Liver (tissue), 9 donors: ENCODE measurements around the gene USHBP1. TPM values are rescaled to one million over a fixed set of nuclear protein-coding genes. Genes with fewer than 3 reads are reported as not detected.

Experiments used
- DNase-seq: peaks from one replicate; pipeline ENCODE4 v3.0.0-alpha.2; 2017; ENCODE audit warnings: low spot score
- H3K27ac ChIP-seq, 2 donors: one replicate each; pipeline ENCODE4 v1.7.0; 2013; ENCODE audit warnings: inconsistent platforms in 2 of 2, low read length in 2 of 2, control low read depth in 1 of 2, low read depth in 1 of 2, mild to moderate bottlenecking in 1 of 2
- H3K27me3 ChIP-seq, 4 donors: one replicate each; pipeline versions ENCODE4 v1.6.1 to v1.7.0; 2013; ENCODE audit warnings: low read length in 3 of 4, inconsistent platforms in 1 of 4, mild to moderate bottlenecking in 1 of 4, moderate library complexity in 1 of 4; ENCODE audit not compliant: control insufficient read depth in 4 of 4, insufficient read depth in 4 of 4
- H3K36me3 ChIP-seq, 4 donors: one replicate each; pipeline versions ENCODE4 v1.6.1 to v1.7.0; 2013; ENCODE audit warnings: low read length in 3 of 4, mild to moderate bottlenecking in 3 of 4, low read depth in 1 of 4, moderate library complexity in 1 of 4; ENCODE audit not compliant: control insufficient read depth in 4 of 4, insufficient read depth in 3 of 4
- H3K4me1 ChIP-seq, 4 donors: one replicate each; pipeline versions ENCODE4 v1.6.1 to v1.7.0; 2013; ENCODE audit warnings: low read length in 3 of 4, mild to moderate bottlenecking in 3 of 4, moderate library complexity in 1 of 4; ENCODE audit not compliant: control insufficient read depth in 4 of 4, insufficient read depth in 4 of 4
- H3K4me3 ChIP-seq, 3 donors: one replicate each; pipeline versions ENCODE4 v1.6.1 to v1.7.0; 2013; ENCODE audit warnings: low read length in 3 of 3, control low read depth in 1 of 3, low read depth in 1 of 3, mild to moderate bottlenecking in 1 of 3
- H3K9ac ChIP-seq, 2 donors: one replicate each; pipeline ENCODE4 v1.7.0; 2013; ENCODE audit warnings: low read length in 2 of 2, mild to moderate bottlenecking in 2 of 2, moderate library complexity in 2 of 2, control low read depth in 1 of 2, low read depth in 1 of 2
- H3K9me3 ChIP-seq, 4 donors: one replicate each; pipeline versions ENCODE4 v1.6.1 to v1.7.0; 2013; ENCODE audit warnings: low read length in 3 of 4; ENCODE audit not compliant: control insufficient read depth in 4 of 4
- EGR1 ChIP-seq, 2 donors: IDR thresholded peaks; 2 replicates each; pipeline ENCODE4 v1.6.1; 2016 to 2018; ENCODE audit warnings: antibody characterized with exemption in 2 of 2, low read depth in 2 of 2
- FOXA1 ChIP-seq: IDR thresholded peaks from 2 replicates; pipeline ENCODE4 v1.6.1; 2016; ENCODE audit warnings: antibody characterized with exemption
- FOXA2 ChIP-seq: IDR thresholded peaks from 2 replicates; pipeline ENCODE4 v1.6.1; 2016; ENCODE audit warnings: antibody characterized with exemption
- GABPA ChIP-seq, 2 donors: IDR thresholded peaks in 1 of 2; conservative IDR thresholded peaks in 1 of 2; 2 replicates each; pipeline ENCODE4 v1.6.1; 2016; ENCODE audit warnings: antibody characterized with exemption in 2 of 2, mild to moderate bottlenecking in 1 of 2, moderate library complexity in 1 of 2
- HNF4A ChIP-seq, 2 donors: conservative IDR thresholded peaks; 2 replicates each; pipeline ENCODE4 v1.6.1; 2016; ENCODE audit warnings: antibody characterized with exemption in 2 of 2, mild to moderate bottlenecking in 2 of 2
- HNF4G ChIP-seq: IDR thresholded peaks from 2 replicates; pipeline ENCODE4 v1.6.1; 2016; ENCODE audit warnings: antibody characterized with exemption
- JUND ChIP-seq, 2 donors: IDR thresholded peaks; 2 replicates each; pipeline ENCODE4 v1.6.1; 2016; ENCODE audit warnings: antibody characterized with exemption in 2 of 2
- NR2F2 ChIP-seq: IDR thresholded peaks from 2 replicates; pipeline ENCODE4 v1.6.1; 2016; ENCODE audit warnings: antibody characterized with exemption
- RAD21 ChIP-seq, 2 donors: IDR thresholded peaks; 2 replicates each; pipeline ENCODE4 v1.6.1; 2016; ENCODE audit warnings: antibody characterized with exemption in 2 of 2, mild to moderate bottlenecking in 2 of 2
- RXRA ChIP-seq, 2 donors: IDR thresholded peaks; 2 replicates each; pipeline ENCODE4 v1.6.1; 2017 to 2018; ENCODE audit warnings: antibody characterized with exemption in 2 of 2, mild to moderate bottlenecking in 1 of 2
- SP1 ChIP-seq: IDR thresholded peaks from 2 replicates; pipeline ENCODE4 v1.6.1; 2018; ENCODE audit warnings: antibody characterized with exemption, mild to moderate bottlenecking
- TAF1 ChIP-seq: conservative IDR thresholded peaks from 2 replicates; pipeline ENCODE4 v1.6.1; 2016; ENCODE audit warnings: antibody characterized with exemption, mild to moderate bottlenecking
- YY1 ChIP-seq: IDR thresholded peaks from 2 replicates; pipeline ENCODE4 v1.6.1; 2016; ENCODE audit warnings: antibody characterized with exemption, mild to moderate bottlenecking
- WGBS: extraction: QIAGEN DNeasy Blood & Tissue Kit; methylation state at CpG from one replicate; pipeline ENCODE4 v1.1.7; 2013; 5-methylcytosine and 5-hydroxymethylcytosine counted together
- polyA plus RNA-seq, 2 donors: library from polyadenylated mRNA; stranded (reverse) in 1 of 2; unstranded in 1 of 2; fragments of 200-250 nt in 1 of 2; fragments of >200 nt in 1 of 2; fragmentation: Nextera tagmentation in 1 of 2; extraction: Ambion mirVana in 1 of 2; gene quantifications; one replicate each; pipeline versions ENCODE4 v1.2.1 to v1.2.3, GENCODE V29; 2013 to 2015
- total RNA-seq, 2 donors: library from RNA; depleted of rRNA; stranded (reverse); fragments of >200 nt; gene quantifications; one replicate each; pipeline ENCODE4 v1.2.3, GENCODE V29; 2014
- TF ChIP-seq, protein P1 (sequence below): IDR thresholded peaks from 2 replicates; pipeline ENCODE4 v1.6.1; 2016; ENCODE audit warnings: antibody characterized with exemption, mild to moderate bottlenecking
- TF ChIP-seq, protein P2 (sequence below): IDR thresholded peaks from 2 replicates; pipeline ENCODE4 v1.6.1; 2016; ENCODE audit warnings: antibody characterized with exemption
- TF ChIP-seq, protein P3 (sequence below): IDR thresholded peaks from 2 replicates; pipeline ENCODE4 v1.6.1; 2016; ENCODE audit warnings: antibody characterized with exemption
- TF ChIP-seq, protein P4 (sequence below): IDR thresholded peaks from 2 replicates; pipeline ENCODE4 v1.6.1; 2016; ENCODE audit warnings: antibody characterized with exemption
- TF ChIP-seq, protein P5 (sequence below): fragments of 150-350 bp; IDR thresholded peaks from 2 replicates; pipeline ENCODE4 v1.5.1; 2017; ENCODE audit warnings: improper control_type of control experiment, low read depth, low read length; ENCODE audit not compliant: missing input control
- donor health status: healthy.
- donor health status: healthy.
- donor health status: healthy.
- donor health status: healthy.
- donor health status: healthy.

USHBP1 gene
- total and polyA plus RNA-seq, 4 donors = 1.2 to 2.6 (median 1.9) TPM

DNA sequence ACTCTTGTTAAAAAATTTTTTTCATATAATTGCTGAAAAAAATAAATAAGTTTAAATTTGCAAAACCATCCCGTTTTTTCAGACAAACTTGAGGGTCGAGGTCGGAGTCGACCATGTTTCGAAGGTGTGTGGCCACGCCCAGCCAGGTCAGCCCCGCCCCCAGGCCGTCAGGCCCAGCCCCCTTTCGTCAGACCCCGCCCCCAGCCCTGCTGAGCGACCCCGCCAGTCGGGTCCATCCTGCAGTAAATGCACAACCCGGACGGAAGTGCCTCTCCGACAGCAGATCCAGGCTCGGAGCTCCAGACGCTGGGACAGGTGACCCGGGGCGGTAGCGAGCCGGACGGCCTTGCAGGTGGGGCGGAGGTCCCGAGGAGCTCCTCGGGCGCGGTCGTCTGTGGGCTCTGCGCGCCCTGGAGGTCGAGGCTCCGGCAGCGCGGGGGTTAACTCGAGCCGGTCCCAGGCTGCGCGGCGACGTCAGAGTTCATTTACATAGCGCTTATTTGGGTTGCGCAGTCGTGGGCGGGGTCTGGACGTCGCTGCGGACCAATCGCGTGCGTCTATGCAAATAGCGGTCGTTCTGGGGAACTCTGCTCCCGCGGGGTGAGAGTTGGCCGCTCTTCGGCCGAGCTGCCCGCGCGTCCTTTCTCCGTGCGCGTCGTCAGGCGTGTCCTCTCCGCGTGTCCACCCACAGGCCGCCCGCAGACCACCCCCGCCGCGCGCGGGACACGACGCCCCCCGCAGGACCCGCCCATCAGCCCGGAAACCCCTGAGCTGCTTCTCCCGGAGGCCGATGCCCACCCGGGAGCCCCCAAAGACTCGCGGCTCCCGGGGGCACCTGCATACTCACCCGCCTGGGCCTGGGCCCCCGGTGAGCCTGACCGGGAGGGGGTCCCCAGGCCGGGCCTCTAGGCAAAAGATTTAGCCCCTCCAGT lies 38.3 kb downstream of the USHBP1 start, which contains the start of gene OCEL1:
Gene OCEL1, plus strand, starts transcription at position 225 of the 932 bp plus-strand sequence. Its CDS starts 22 bp downstream, at position 247.
- DNase-seq = peak; percentile 98
- Histone ChIP-seq H3K27me3 (no peaks in the 10 kb centered on the region), H3K9ac (peak within 1 kb of the TSS; percentile 72 to 74), H3K4me1 (peaks cover 3 to 17% (median 10%) of the 10 kb centered on the region in 4 donors), H3K9me3 (no peaks in the 10 kb centered on the region), H3K36me3 (peaks cover 0 to 9% (median 4%) of the 10 kb centered on the region in 4 donors), H3K4me3 (peak within 1 kb of the TSS; percentile 64 to 86 (median 71)), H3K27ac (peak within 1 kb of the TSS; percentile 91 to 98)
- under 1% methylated on average over 90 of the region's 90 CpGs for WGBS
- TF ChIP-seq SP1 (peak; percentile 93), RXRA (IDR thresholded peaks at IDR 0.05) (peak; percentile 59 to 60), FOXA2 (peak; percentile 66), GABPA (IDR thresholded peaks at IDR 0.05 in 1 of 2, conservative IDR thresholded peaks at IDR 0.05 in 1 of 2) (peak in 1 of 2 donors; percentile 62), YY1 (peak; percentile 48), HNF4G (peak; percentile 23), FOXA1 (peak; percentile 38), JUND (IDR thresholded peaks at IDR 0.05) (no peak), RAD21 (IDR thresholded peaks at IDR 0.05) (peak in 1 of 2 donors; percentile 51), EGR1 (IDR thresholded peaks at IDR 0.05; ENCODE audit: low read depth in 2 of 2) (peak in 1 of 2 donors; percentile 59), TAF1 (peak; percentile 77), NR2F2 (peak; percentile 41), HNF4A (conservative IDR thresholded peaks at IDR 0.05) (peak; percentile 45 to 64)
- TF ChIP-seq, protein P1, sequence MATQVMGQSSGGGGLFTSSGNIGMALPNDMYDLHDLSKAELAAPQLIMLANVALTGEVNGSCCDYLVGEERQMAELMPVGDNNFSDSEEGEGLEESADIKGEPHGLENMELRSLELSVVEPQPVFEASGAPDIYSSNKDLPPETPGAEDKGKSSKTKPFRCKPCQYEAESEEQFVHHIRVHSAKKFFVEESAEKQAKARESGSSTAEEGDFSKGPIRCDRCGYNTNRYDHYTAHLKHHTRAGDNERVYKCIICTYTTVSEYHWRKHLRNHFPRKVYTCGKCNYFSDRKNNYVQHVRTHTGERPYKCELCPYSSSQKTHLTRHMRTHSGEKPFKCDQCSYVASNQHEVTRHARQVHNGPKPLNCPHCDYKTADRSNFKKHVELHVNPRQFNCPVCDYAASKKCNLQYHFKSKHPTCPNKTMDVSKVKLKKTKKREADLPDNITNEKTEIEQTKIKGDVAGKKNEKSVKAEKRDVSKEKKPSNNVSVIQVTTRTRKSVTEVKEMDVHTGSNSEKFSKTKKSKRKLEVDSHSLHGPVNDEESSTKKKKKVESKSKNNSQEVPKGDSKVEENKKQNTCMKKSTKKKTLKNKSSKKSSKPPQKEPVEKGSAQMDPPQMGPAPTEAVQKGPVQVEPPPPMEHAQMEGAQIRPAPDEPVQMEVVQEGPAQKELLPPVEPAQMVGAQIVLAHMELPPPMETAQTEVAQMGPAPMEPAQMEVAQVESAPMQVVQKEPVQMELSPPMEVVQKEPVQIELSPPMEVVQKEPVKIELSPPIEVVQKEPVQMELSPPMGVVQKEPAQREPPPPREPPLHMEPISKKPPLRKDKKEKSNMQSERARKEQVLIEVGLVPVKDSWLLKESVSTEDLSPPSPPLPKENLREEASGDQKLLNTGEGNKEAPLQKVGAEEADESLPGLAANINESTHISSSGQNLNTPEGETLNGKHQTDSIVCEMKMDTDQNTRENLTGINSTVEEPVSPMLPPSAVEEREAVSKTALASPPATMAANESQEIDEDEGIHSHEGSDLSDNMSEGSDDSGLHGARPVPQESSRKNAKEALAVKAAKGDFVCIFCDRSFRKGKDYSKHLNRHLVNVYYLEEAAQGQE = peak; percentile 65
- TF ChIP-seq, protein P2, sequence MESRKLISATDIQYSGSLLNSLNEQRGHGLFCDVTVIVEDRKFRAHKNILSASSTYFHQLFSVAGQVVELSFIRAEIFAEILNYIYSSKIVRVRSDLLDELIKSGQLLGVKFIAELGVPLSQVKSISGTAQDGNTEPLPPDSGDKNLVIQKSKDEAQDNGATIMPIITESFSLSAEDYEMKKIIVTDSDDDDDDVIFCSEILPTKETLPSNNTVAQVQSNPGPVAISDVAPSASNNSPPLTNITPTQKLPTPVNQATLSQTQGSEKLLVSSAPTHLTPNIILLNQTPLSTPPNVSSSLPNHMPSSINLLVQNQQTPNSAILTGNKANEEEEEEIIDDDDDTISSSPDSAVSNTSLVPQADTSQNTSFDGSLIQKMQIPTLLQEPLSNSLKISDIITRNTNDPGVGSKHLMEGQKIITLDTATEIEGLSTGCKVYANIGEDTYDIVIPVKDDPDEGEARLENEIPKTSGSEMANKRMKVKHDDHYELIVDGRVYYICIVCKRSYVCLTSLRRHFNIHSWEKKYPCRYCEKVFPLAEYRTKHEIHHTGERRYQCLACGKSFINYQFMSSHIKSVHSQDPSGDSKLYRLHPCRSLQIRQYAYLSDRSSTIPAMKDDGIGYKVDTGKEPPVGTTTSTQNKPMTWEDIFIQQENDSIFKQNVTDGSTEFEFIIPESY = peak; percentile 62
- TF ChIP-seq, protein P3, sequence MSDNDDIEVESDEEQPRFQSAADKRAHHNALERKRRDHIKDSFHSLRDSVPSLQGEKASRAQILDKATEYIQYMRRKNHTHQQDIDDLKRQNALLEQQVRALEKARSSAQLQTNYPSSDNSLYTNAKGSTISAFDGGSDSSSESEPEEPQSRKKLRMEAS = no peak
- TF ChIP-seq, protein P4, sequence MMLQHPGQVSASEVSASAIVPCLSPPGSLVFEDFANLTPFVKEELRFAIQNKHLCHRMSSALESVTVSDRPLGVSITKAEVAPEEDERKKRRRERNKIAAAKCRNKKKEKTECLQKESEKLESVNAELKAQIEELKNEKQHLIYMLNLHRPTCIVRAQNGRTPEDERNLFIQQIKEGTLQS = no peak
- TF ChIP-seq, protein P5, sequence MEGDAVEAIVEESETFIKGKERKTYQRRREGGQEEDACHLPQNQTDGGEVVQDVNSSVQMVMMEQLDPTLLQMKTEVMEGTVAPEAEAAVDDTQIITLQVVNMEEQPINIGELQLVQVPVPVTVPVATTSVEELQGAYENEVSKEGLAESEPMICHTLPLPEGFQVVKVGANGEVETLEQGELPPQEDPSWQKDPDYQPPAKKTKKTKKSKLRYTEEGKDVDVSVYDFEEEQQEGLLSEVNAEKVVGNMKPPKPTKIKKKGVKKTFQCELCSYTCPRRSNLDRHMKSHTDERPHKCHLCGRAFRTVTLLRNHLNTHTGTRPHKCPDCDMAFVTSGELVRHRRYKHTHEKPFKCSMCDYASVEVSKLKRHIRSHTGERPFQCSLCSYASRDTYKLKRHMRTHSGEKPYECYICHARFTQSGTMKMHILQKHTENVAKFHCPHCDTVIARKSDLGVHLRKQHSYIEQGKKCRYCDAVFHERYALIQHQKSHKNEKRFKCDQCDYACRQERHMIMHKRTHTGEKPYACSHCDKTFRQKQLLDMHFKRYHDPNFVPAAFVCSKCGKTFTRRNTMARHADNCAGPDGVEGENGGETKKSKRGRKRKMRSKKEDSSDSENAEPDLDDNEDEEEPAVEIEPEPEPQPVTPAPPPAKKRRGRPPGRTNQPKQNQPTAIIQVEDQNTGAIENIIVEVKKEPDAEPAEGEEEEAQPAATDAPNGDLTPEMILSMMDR = no peak
